Globus pallidus (tissue), 1 donor: ENCODE results near the gene CTSD.

Experiments
- DNase-seq: peaks from one replicate; pipeline ENCODE4 v3.0.0-alpha.2; 2015; ENCODE audit warnings: low spot score

Gene CTSD

GRCh38 chr11:1782831-1783724 lies 19.4 kb upstream of the CTSD start:
- no peak for DNase-seq

- DNase-seq, result no peak
These were observed 18.4 kb upstream of the CTSD start for GRCh38 chr11:1782031-1782590.

DNA sequence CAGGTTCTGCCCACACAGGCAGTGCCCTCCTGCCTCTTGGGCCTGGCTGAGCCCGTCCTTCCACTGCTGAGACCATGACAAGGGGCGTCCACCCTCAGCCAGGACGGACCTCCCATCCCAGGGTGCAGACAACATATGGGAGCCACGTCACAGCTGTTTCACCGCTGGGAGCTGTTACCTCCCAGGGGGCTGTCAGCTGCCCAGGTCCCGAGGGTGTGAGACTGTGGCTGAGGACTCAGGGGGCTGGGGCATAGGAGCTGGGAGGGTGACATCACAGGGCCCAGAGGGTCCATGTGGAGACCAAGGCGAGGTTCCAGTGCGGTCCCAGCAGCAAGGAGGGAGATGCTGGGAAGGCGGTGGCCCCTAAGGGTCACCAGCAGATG lies 17.9 kb upstream of the CTSD start:
- no peak for DNase-seq

DNA sequence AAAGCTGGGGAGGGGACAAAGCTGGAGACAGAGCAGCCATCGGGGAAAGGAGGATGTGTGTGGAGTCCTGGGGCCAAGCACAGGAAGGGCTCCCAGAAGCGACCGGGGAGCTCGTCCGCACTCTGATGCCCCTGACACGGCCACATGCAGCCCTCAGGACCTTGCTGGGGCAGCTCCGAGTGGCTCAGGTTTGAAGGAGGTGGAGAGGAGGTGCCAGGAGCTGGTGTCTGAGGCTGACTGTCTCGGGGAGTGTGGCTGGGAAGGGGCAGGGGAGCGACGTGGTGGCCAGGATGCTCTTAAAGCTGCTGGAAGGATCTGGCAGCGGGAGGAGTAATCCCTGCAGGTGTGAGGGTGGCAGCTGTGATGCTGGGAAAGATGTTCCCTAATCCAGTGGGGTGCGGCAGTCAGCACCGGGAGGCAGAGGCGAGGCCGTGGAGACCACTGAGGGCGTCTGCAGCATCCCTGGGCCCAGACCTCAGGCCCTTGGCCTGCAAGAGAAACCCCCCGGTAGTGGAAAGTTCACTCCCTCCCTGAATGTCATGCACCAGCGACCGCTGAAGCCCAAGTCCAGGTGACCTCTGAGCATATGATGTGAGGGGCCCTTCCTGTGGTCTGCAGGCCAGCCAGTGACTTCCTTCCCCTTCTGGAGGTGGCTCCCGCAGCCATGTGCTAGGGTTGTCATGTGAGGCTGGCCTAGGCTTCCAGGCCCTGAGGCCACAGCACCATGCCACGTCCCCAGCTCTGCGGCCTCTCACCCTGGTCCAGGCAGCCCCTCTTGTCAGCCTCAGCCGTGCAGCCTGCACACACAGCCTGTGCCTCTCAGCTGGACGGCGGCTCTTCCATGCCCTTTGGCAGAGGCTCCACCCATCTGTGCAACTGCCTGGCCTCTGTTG lies 17.2 kb upstream of the CTSD start:
- DNase-seq, result no peak

- no peak for DNase-seq
These were observed 16.3 kb upstream of the CTSD start for GRCh38 chr11:1779806-1780699.

- DNase-seq, result no peak
These were observed 15.5 kb upstream of the CTSD start for GRCh38 chr11:1779034-1779805.

DNA sequence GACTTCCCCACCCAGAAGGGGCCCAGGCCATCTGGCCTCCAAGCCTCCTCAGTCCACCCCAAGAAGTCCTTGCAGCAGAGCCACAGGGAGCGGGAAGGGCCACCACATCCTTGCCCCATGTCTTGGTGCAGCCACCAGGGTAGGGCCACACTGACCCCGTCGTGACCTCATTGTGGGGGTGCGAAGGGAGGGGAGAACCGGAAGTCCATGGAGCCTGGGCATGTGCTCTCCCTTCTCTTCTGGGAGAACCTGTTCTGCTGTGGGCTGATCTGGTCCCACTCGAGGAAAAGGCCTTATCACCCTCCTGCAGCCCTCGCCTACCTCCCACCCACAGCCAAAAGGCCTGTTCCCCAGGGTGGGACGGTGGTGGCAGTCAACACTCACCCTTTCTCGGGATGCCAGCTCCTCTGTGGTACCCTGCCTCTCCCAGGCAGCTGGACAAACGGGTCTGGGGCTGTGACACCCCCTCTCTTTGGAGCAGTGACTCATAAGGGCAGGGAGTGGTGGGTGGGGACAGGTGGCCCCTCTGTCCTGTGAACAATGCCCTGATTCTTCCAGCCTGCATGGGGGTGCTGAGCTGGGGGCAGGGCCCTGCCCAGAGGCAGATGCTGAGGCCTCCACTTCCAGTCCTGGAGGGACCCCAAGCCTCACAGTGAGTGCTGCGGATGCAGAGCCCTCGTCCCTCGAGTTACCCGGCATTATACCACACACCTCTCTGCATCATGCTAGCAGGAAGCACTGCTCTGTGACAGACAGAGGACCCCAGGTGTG lies 14.6 kb upstream of the CTSD start:
- no peak for DNase-seq

DNA sequence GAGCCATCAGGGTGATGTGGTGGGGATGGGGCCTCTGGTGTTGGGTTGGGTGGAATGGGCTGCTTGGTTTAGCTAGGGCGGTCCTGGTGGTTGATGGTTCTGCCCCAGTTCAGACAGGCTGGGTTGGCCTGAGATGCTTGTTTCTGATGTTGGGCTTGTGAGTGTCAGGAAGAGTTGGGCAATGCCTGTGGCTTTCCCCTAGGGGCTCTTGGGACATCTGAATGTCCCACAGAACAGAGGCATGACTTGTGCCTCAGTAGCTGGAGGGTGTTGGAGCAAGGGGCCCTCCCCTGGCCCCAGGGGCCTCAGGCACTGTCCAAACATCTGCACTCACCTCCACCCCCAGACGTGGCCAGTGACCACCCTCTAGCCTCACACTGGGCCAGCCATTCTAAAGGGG lies 14.0 kb upstream of the CTSD start:
- no peak for DNase-seq

GRCh38 chr11:1776944-1777715 lies 13.4 kb upstream of the CTSD start:
- no peak for DNase-seq

GRCh38 chr11:1776331-1776851 lies 12.7 kb upstream of the CTSD start:
- no peak for DNase-seq

DNA sequence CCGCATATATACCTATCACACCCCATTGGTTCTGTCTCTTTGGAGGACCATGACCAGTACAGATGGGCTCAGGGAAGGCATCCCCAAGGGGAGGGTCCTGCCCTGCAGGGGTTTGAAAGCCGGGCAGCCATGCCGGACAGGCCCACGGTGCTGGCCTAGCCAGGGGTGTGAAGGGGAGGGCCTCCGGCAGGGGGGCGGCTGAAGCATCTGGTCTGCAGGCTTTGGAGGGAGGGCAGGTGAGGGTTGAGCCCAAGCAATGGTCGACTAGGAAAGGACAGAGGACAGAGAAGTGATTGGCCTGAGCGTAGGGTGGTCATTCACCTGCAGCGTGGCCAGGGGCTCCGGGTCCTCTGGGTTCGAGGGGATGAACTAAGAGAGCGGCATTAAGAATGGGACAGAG lies 11.2 kb upstream of the CTSD start:
- DNase-seq, result no peak

GRCh38 chr11:1773994-1774550 lies 10.3 kb upstream of the CTSD start:
- DNase-seq, result no peak

GRCh38 chr11:1773131-1773993 lies 9.6 kb upstream of the CTSD start:
- no peak for DNase-seq

- no peak for DNase-seq
These were observed 8.8 kb upstream of the CTSD start for GRCh38 chr11:1772270-1773130.

DNA sequence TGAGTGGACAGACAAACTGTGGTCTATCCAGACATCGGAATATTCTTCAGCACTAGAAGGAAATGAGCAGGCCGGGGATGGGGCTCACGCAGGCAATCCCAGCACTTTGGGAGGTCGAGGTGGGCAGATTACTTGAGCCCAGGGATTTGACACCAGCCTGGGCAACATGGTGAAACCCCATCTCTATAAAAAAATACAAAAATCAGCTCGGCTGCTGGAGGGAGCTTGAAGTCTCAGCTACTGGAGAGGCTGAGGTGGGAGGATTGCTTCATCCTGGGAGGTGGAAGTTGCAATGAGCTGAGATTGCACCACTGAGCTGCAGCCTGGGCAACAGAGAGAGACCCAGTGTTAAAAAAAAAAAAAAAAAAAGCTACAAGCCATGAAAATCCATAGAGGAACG lies 8.0 kb upstream of the CTSD start:
- no peak for DNase-seq

GRCh38 chr11:1771273-1771672 lies 7.5 kb upstream of the CTSD start:
- no peak for DNase-seq

DNA sequence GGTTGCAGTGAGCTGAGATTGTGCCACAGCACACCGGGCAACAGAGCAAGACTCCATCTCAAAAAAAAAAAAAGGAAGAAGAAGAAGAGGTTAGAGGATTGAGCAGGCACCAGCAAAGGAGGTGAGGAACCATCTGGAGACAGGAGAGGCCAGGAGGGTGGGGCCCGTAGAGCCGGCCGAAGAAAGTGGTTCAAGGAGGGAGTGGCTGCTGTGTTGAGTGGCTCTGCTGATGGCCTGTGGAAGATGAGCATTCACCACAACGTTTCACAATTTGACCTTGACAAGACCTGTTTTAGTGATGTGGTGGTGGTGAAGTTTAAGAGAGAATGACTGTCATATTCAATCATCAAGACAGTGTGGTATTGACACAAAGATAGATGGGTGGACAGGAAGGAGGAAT lies 6.8 kb upstream of the CTSD start:
- DNase-seq, result no peak
